Ectodermal cell (in vitro differentiated cells): Measurements from ENCODE around the gene USP30.
"Not testable (repeated sequence)": the region's sequence is repeated elsewhere in the genome, so short reads cannot be mapped to it uniquely, and the experiment has no call there.

ENCODE experiments used
- H3K27ac ChIP-seq: 2 replicates; pipeline ENCODE4 v1.7.0; 2013; ENCODE audit warnings: mild to moderate bottlenecking, low read depth, low read length; ENCODE audit not compliant: insufficient read depth, poor library complexity, severe bottlenecking
- H3K27me3 ChIP-seq: 2 replicates; pipeline ENCODE4 v1.7.0; 2013; ENCODE audit warnings: mild to moderate bottlenecking, low read length; ENCODE audit not compliant: insufficient read depth, control insufficient read depth, poor library complexity, severe bottlenecking
- H3K36me3 ChIP-seq: one replicate; pipeline ENCODE4 v1.7.0; 2013; ENCODE audit warnings: low read length; ENCODE audit not compliant: control insufficient read depth, insufficient read depth
- H3K4me1 ChIP-seq: one replicate; pipeline ENCODE4 v1.7.0; 2013; ENCODE audit warnings: low read length; ENCODE audit not compliant: control insufficient read depth, insufficient read depth
- H3K4me3 ChIP-seq: 2 replicates; pipeline ENCODE4 v1.7.0; 2013; ENCODE audit warnings: low read depth, low read length, control low read depth; ENCODE audit not compliant: insufficient read depth
- H3K9me3 ChIP-seq: 2 replicates; pipeline ENCODE4 v1.7.0; 2013; ENCODE audit warnings: mild to moderate bottlenecking, low read length, moderate library complexity; ENCODE audit not compliant: control insufficient read depth
- WGBS, 2 experiments: methylation state at CpG; one replicate each; pipeline ENCODE4 v1.1.7; 2013; ENCODE audit warnings: missing lambda C conversion rate in 2 of 2; 5-methylcytosine and 5-hydroxymethylcytosine counted together

USP30 gene

GRCh38 chr12:109052097-109052413 is 321 bp upstream of the USP30 start:
- Histone ChIP-seq H3K27me3 (no peaks in the 10 kb centered on the region), H3K4me3 (peak overlapping the region; percentile 95), H3K4me1 (peaks cover 7% of the 10 kb centered on the region), H3K36me3 (no peaks in the 10 kb centered on the region), H3K9me3 (no peaks in the 10 kb centered on the region), H3K27ac (no peak overlapping the region)
- 47 to 49% methylated on average over 6 of the region's 6 CpGs for WGBS, 2 experiments

GRCh38 chr12:109053382-109054123 is 1.2 kb downstream of the USP30 start:
- H3K36me3 ChIP-seq, result no peaks in the 10 kb centered on the region
- H3K9me3 ChIP-seq, result no peaks in the 10 kb centered on the region
- peak overlapping the region; percentile 95 for H3K4me3 ChIP-seq
- no peak overlapping the region for H3K27ac ChIP-seq
- H3K27me3 ChIP-seq, result no peaks in the 10 kb centered on the region
- WGBS, 2 experiments, result 54 to 56% methylated on average over 9 of the region's 9 CpGs
- H3K4me1 ChIP-seq, result peaks cover 7% of the 10 kb centered on the region

DNA sequence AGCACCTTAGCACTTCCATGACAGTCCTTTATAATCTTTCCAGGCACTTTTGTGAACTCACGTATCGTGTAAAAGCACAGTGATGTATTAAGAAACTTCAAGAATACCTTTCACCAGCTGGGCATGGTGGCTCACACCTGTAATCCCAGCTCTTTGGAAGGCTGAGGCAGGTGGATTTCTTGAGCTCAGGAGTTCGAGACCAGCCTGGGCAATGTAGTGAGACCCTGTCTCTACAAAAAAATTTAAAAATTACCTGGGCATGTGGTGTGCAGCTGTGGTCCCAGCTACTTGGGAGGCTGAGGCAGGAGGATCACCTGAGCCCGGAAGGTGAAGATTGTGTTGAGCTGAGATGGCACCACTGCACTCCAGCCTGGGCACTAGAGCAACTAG is 1.7 kb downstream of the USP30 start:
- not testable (repeated sequence) for H3K27me3 ChIP-seq, H3K27ac ChIP-seq, H3K9me3 ChIP-seq, H3K36me3 ChIP-seq, H3K4me3 ChIP-seq, H3K4me1 ChIP-seq
- WGBS, 2 experiments, result 89 to 94% methylated on average over 4 of the region's 4 CpGs

DNA sequence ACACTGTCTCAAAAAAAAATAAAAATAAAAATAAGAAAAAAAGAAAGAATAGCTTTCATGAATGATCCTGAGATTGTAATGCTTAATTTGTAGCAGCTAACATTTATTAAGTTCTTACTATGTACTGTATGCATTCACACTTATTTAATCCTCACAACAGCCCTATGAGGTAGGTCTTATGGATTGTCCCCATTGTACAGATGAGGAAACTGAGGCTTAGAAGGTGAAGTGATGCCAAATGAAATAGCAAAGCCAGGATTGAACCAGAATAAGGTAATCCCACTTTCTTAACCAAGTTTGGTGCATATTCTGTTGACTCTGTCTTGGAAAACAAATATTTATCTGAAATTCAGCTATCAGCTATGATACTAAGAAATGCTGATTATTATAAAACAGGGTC is 2.1 kb downstream of the USP30 start:
- Histone ChIP-seq H3K27ac (no peak overlapping the region), H3K27me3 (no peaks in the 10 kb centered on the region), H3K9me3 (no peaks in the 10 kb centered on the region), H3K4me1 (peaks cover 7% of the 10 kb centered on the region), H3K36me3 (no peaks in the 10 kb centered on the region), H3K4me3 (no peak overlapping the region)

GRCh38 chr12:109056891-109057290 is 4.5 kb downstream of the USP30 start:
- Histone ChIP-seq H3K4me3 (no peak overlapping the region), H3K9me3 (no peaks in the 10 kb centered on the region), H3K27ac (no peak overlapping the region), H3K36me3 (no peaks in the 10 kb centered on the region), H3K27me3 (no peaks in the 10 kb centered on the region), H3K4me1 (peaks cover 7% of the 10 kb centered on the region)
- 95 to 97% methylated on average over 2 of the region's 3 CpGs for WGBS, 2 experiments

GRCh38 chr12:109057376-109057775 is 5.0 kb downstream of the USP30 start:
- no peaks in the 10 kb centered on the region for H3K9me3 ChIP-seq

GRCh38 chr12:109058773-109059172 is 6.4 kb downstream of the USP30 start:
- Histone ChIP-seq H3K4me1 (peaks cover under 1% of the 10 kb centered on the region), H3K27me3 (no peaks in the 10 kb centered on the region), H3K4me3 (no peak overlapping the region), H3K36me3 (no peaks in the 10 kb centered on the region), H3K27ac (no peak overlapping the region), H3K9me3 (no peaks in the 10 kb centered on the region)
- 95% methylated on average over 6 of the region's 6 CpGs for WGBS, 2 experiments

More at GRCh38 chr12:109057376-109057775, 5.0 kb downstream of the USP30 start:
- 91 to 96% methylated on average over 1 of the region's 1 CpG for WGBS, 2 experiments
- Histone ChIP-seq H3K36me3 (no peaks in the 10 kb centered on the region), H3K27ac (no peak overlapping the region), H3K4me1 (peaks cover 7% of the 10 kb centered on the region), H3K4me3 (no peak overlapping the region), H3K27me3 (no peaks in the 10 kb centered on the region)

GRCh38 chr12:109064143-109064542 is 11.8 kb downstream of the USP30 start:
- 89 to 91% methylated on average over 3 of the region's 3 CpGs for WGBS, 2 experiments
- no peaks in the 10 kb centered on the region for H3K36me3 ChIP-seq

GRCh38 chr12:109065154-109065852 is 12.9 kb downstream of the USP30 start:
- WGBS, 2 experiments, result 91 to 95% methylated on average over 4 to 5 of the region's 5 CpGs

More at GRCh38 chr12:109064143-109064542, 11.8 kb downstream of the USP30 start:
- H3K27ac ChIP-seq, result no peak overlapping the region
- H3K4me1 ChIP-seq, result peaks cover 1% of the 10 kb centered on the region
- H3K27me3 ChIP-seq, result no peaks in the 10 kb centered on the region
- H3K9me3 ChIP-seq, result no peaks in the 10 kb centered on the region
- no peak overlapping the region for H3K4me3 ChIP-seq

GRCh38 chr12:109065853-109066193 is 13.4 kb downstream of the USP30 start:
- Histone ChIP-seq H3K27me3 (no peaks in the 10 kb centered on the region), H3K27ac (no peak overlapping the region), H3K4me1 (peaks cover 18% of the 10 kb centered on the region), H3K36me3 (no peaks in the 10 kb centered on the region), H3K9me3 (no peaks in the 10 kb centered on the region), H3K4me3 (no peak overlapping the region)
- 76 to 93% methylated on average over 1 of the region's 1 CpG for WGBS, 2 experiments

More at GRCh38 chr12:109065154-109065852, 12.9 kb downstream of the USP30 start:
- peaks cover 12% of the 10 kb centered on the region for H3K4me1 ChIP-seq
- no peak overlapping the region for H3K27ac ChIP-seq
- no peak overlapping the region for H3K4me3 ChIP-seq
- H3K27me3 ChIP-seq, result no peaks in the 10 kb centered on the region
- no peaks in the 10 kb centered on the region for H3K36me3 ChIP-seq
- H3K9me3 ChIP-seq, result no peaks in the 10 kb centered on the region
